GM12801 (cell line): Measurements from ENCODE around the gene NECTIN1.

ENCODE experiments used
- TF ChIP-seq, protein P1 (sequence below): IDR thresholded peaks from one replicate; pipeline ENCODE4 v1.5.1; 2011; ENCODE audit warnings: control low read depth; ENCODE audit not compliant: insufficient read length; ENCODE audit errors: extremely low read depth

The NECTIN1 gene

DNA sequence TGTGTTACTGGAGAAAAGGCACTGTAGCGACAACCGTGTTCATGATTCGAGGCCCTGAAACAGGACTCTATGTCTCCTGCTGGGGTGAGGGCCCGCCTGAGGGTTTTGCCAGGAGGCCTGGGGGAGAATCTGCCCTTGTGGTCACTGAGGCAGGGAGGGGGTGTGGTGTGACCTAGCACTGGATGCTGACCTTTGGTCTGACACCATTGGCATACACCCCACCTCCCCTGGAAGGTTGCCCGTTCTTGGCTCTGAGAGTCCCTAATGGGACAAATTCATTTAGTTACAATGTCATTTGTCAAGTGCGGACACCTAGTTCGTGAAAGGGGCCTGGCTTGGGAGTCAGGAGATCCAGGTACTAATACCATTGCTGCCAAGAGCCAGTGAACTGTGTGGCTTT lies 29.0 kb downstream of the NECTIN1 start:
- TF ChIP-seq, protein P1, sequence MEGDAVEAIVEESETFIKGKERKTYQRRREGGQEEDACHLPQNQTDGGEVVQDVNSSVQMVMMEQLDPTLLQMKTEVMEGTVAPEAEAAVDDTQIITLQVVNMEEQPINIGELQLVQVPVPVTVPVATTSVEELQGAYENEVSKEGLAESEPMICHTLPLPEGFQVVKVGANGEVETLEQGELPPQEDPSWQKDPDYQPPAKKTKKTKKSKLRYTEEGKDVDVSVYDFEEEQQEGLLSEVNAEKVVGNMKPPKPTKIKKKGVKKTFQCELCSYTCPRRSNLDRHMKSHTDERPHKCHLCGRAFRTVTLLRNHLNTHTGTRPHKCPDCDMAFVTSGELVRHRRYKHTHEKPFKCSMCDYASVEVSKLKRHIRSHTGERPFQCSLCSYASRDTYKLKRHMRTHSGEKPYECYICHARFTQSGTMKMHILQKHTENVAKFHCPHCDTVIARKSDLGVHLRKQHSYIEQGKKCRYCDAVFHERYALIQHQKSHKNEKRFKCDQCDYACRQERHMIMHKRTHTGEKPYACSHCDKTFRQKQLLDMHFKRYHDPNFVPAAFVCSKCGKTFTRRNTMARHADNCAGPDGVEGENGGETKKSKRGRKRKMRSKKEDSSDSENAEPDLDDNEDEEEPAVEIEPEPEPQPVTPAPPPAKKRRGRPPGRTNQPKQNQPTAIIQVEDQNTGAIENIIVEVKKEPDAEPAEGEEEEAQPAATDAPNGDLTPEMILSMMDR: no peak

DNA sequence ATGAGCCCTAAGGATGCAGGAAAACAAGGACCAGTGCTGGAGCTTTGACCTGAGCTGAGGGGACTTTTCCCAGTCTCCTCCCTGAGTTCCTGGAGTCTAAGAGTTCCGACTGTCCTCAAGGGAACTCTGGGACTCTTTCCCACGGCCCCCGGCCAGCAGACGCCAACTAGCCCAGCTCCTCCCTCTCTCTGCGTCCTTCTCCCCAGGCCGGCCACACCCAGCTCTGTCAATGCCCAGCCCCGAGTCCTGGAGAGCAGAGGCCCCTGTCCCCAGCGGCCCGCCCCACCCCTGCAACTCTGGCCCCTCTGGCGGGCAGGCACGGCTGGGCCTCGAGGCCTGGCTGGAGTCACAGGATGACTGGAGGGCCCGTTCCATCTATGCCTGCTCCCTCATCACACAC lies 29.8 kb downstream of the NECTIN1 start:
- TF ChIP-seq, protein P1: no peak

- TF ChIP-seq, protein P1: no peak
Measured at GRCh38 chr11:119697882-119698281, 31.1 kb downstream of the NECTIN1 start.

GRCh38 chr11:119697445-119697844 lies 31.6 kb downstream of the NECTIN1 start:
- TF ChIP-seq, protein P1: no peak

DNA sequence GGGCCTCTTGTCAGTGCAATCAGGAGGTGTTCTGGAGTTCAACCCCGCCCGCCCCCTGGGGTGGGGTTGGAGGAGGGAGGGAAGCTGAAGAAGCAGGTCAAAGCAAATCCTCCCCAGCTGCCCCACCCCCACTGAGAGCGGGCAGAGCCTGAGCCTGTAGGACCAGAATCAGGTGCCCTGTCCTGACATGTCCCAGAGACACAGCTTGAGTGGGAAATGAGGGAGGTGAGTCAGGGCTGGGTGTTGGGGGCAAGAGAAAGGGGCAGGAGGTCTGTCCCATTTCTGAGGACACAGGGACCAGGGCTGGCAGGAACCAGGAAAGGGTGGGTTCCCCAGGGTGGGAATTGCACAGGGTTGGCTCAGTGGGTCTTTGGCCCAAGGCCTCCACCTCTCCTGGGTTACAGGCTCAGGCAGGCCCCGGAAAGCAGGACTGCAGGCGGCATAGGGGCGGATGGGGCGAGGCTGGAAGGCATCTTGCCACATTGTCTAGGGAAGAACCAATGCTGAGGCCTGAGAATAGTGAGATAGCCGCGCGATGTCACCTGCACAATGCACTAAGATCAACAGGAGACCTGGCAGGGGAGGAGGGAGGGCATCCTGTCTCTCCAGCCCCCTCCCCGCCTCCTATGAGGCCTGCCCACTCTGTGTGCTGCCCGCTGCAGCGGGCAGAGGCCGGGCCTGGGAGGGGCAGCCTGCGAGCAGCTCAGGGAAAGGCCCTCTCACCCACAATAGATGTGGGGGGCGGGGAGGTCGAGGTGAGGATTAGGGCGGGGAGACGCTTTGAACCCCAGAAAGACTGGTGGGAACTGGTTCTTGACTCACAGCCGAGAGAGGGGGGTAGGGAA lies 32.4 kb downstream of the NECTIN1 start:
- TF ChIP-seq, protein P1: no peak

GRCh38 chr11:119694334-119694733 lies 34.7 kb downstream of the NECTIN1 start:
- TF ChIP-seq, protein P1: no peak

DNA sequence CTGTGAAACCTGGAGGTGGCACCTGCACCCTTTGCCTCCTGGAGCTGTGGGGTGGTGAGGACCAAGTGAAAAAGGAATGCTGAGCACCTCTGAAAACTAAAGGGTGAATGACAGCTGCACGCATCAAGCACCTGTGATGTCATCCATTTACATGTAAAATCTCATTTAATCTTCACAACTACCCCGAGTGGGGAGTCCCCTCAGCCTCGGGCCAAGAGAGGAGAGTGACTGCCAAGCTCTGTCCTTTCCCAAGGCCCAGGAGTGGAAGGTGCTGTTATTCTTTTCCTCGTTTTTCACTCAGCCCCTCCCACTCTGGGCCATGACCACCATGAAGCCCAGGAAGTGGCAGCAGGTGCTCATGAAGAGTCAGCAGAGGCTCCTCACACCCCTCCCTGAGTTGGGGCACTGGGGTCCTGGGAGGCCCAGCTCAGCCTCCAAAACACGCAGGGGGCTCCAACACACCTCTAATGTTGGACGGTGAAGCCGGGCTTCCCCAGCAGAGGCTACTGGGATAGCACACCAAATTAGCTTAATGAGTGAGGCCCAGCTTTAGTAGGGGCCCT lies 35.7 kb downstream of the NECTIN1 start:
- TF ChIP-seq, protein P1: no peak
